Left ventricle myocardium inferior (tissue), 1 donor: ENCODE results near the gene CFAP92. TPM values are rescaled to one million over a fixed set of nuclear protein-coding genes. Genes with fewer than 3 reads are reported as not detected.

ENCODE experiments used
- DNase-seq: peaks from one replicate; pipeline ENCODE4 v3.0.0-alpha.2; 2020
- H3K27ac ChIP-seq: fragments of 200-600 bp; replicated peaks from 2 replicates; pipeline ENCODE4 v1.8.0; 2021
- H3K27me3 ChIP-seq: fragments of 200-600 bp; 2 replicates; pipeline ENCODE4 v1.8.0; 2021; ENCODE audit warnings: low read depth
- H3K36me3 ChIP-seq: fragments of 200-600 bp; 2 replicates; pipeline ENCODE4 v1.8.0; 2021
- H3K4me1 ChIP-seq: fragments of 200-600 bp; 2 replicates; pipeline ENCODE4 v1.8.0; 2021
- H3K4me3 ChIP-seq: fragments of 200-600 bp; 2 replicates; pipeline ENCODE4 v1.8.0; 2021; ENCODE audit warnings: mild to moderate bottlenecking, moderate library complexity
- H3K9me3 ChIP-seq: fragments of 200-600 bp; replicated peaks from 2 replicates; pipeline ENCODE4 v1.8.0; 2021
- CTCF ChIP-seq: fragments of 200-600 bp; IDR thresholded peaks from 2 replicates; pipeline ENCODE4 v1.8.0; 2021; ENCODE audit warnings: antibody characterized with exemption, mild to moderate bottlenecking, borderline replicate concordance
- intact Hi-C: fragments of 100-400 bp; cut with micrococcal nuclease; formaldehyde crosslinking; loops from one replicate; pipeline ENCODE4 v1.11.0; 2022
- total RNA-seq: library from RNA; stranded (reverse); fragmentation: NEBNext Ultra II Directional; extraction: Animal tissue kit (Norgen Biotek cat#: 25700); gene quantifications from one replicate; pipeline ENCODE4 v1.2.1, GENCODE V29; 2021
- donor health status: DM: no; HTN: yes; CAD: no; lungs with severe emphysema.

CFAP92 gene
- total RNA-seq, 1 donor from 2014 or later, result 0.25 TPM

- Histone ChIP-seq H3K27me3 (no peaks in the 10 kb centered on the region), H3K9me3 (no peaks in the 10 kb centered on the region), H3K27ac (no peak overlapping the region), H3K4me3 (no peak overlapping the region), H3K36me3 (peaks cover 97% of the 10 kb centered on the region), H3K4me1 (no peaks in the 10 kb centered on the region)
- no peak for TF ChIP-seq CTCF
- no peak for DNase-seq
- intact Hi-C loops, result no loop called here
Measured at GRCh38 chr3:128903501-128903900, 90.4 kb downstream of the CFAP92 start.

GRCh38 chr3:128902426-128902825, 91.5 kb downstream of the CFAP92 start:
- TF ChIP-seq CTCF, result no peak
- Histone ChIP-seq H3K27ac (no peak overlapping the region), H3K36me3 (peaks cover 98% of the 10 kb centered on the region), H3K4me1 (peaks cover 10% of the 10 kb centered on the region), H3K27me3 (no peaks in the 10 kb centered on the region), H3K4me3 (no peak overlapping the region), H3K9me3 (no peaks in the 10 kb centered on the region)
- no peak for DNase-seq
- intact Hi-C loops, result no loop called here

GRCh38 chr3:128895843-128896697, 97.8 kb downstream of the CFAP92 start:
- no peak for DNase-seq
- Histone ChIP-seq H3K27me3 (no peaks in the 10 kb centered on the region), H3K4me3 (no peak overlapping the region), H3K27ac (no peak overlapping the region), H3K36me3 (peaks cover 85% of the 10 kb centered on the region), H3K9me3 (no peaks in the 10 kb centered on the region), H3K4me1 (peaks cover 26% of the 10 kb centered on the region)
- intact Hi-C loops, result no loop called here
- TF ChIP-seq CTCF, result no peak

GRCh38 chr3:128889139-128889894, 104.6 kb downstream of the CFAP92 start:
- Histone ChIP-seq H3K4me3 (no peak overlapping the region), H3K27ac (no peak overlapping the region), H3K4me1 (peaks cover 2% of the 10 kb centered on the region), H3K36me3 (peaks cover 68% of the 10 kb centered on the region), H3K9me3 (no peaks in the 10 kb centered on the region), H3K27me3 (no peaks in the 10 kb centered on the region)
- intact Hi-C loops, result no loop called here
- no peak for TF ChIP-seq CTCF
- no peak for DNase-seq

- TF ChIP-seq CTCF, result no peak
- intact Hi-C loops, result no loop called here
- peaks cover 52% of the 10 kb centered on the region for H3K36me3 ChIP-seq
- H3K27ac ChIP-seq, result no peak overlapping the region
- no peak overlapping the region for H3K4me3 ChIP-seq
- no peaks in the 10 kb centered on the region for H3K27me3 ChIP-seq
- peaks cover 44% of the 10 kb centered on the region for H3K4me1 ChIP-seq
- no peak for DNase-seq
- no peaks in the 10 kb centered on the region for H3K9me3 ChIP-seq
Measured at GRCh38 chr3:128884992-128885391, 108.9 kb downstream of the CFAP92 start.
